PC-9 (cell line): ENCODE results near the gene ZDHHC12. TPM values are rescaled to one million over a fixed set of nuclear protein-coding genes. Genes with fewer than 3 reads are reported as not detected.

Source experiments
- BruUV-seq: library from RNA; stranded (reverse); fragments of 400-500 nt; replicated peaks from 2 replicates; lab custom pipeline; 2021; lab: Mats Ljungman, UMichigan
- CTCF ChIA-PET: fragments of 300-600 bp; sonication (Branson Sonifier 250); formaldehyde crosslinking; loops from one replicate; lab custom pipeline; 2022; ENCODE audit warnings: antibody characterized with exemption; lab: Charles Lee
- POLR2A ChIA-PET: fragments of 300-600 bp; sonication (Branson Sonifier 250); formaldehyde crosslinking; loops from one replicate; lab custom pipeline; 2022; ENCODE audit warnings: antibody characterized with exemption; ENCODE audit not compliant: unreplicated experiment; lab: Charles Lee
- DNase-seq, 2 experiments: peaks; one replicate each; pipeline versions ENCODE4 v3.0.0 to v3.0.0-alpha.2; 2015 to 2022; ENCODE audit warnings: mixed read lengths in 1 of 2
- H2AFZ ChIP-seq: fragments of 200-600 bp; sonication (generic); 2 replicates; pipeline ENCODE4 v1.8.1; 2017; ENCODE audit warnings: antibody characterized with exemption
- H3F3A ChIP-seq: fragments of 200-600 bp; sonication (generic); 2 replicates; pipeline ENCODE4 v1.8.1; 2017; ENCODE audit warnings: antibody characterized with exemption, mild to moderate bottlenecking, low read depth; ENCODE audit not compliant: insufficient read depth
- H3K27ac ChIP-seq: fragments of 200-600 bp; sonication (generic); 2 replicates; pipeline ENCODE4 v1.6.1; 2016; ENCODE audit warnings: mixed run types
- H3K27me3 ChIP-seq: fragments of 200-600 bp; sonication (generic); 2 replicates; pipeline ENCODE4 v1.6.1; 2016; ENCODE audit warnings: low read depth, mixed run types; ENCODE audit not compliant: insufficient read depth
- H3K36me3 ChIP-seq: fragments of 200-600 bp; sonication (generic); 2 replicates; pipeline ENCODE4 v1.6.1; 2016; ENCODE audit warnings: low read depth, mixed run types
- H3K4me1 ChIP-seq: fragments of 200-600 bp; sonication (generic); replicated peaks from 2 replicates; pipeline ENCODE4 v1.6.1; 2016; ENCODE audit warnings: mixed run types; ENCODE audit not compliant: insufficient read depth
- H3K4me2 ChIP-seq: fragments of 200-600 bp; sonication (generic); 2 replicates; pipeline ENCODE4 v1.6.1; 2017; ENCODE audit warnings: mixed run types
- H3K4me3 ChIP-seq: fragments of 200-600 bp; sonication (generic); 2 replicates; pipeline ENCODE4 v1.6.1; 2016; ENCODE audit warnings: mixed run types
- H3K79me2 ChIP-seq: fragments of 200-600 bp; sonication (generic); 2 replicates; pipeline ENCODE4 v1.6.1; 2017; ENCODE audit warnings: low read depth, mixed run types
- H3K9me2 ChIP-seq: fragments of 200-600 bp; sonication (generic); 2 replicates; pipeline ENCODE4 v1.8.1; 2017; ENCODE audit warnings: mild to moderate bottlenecking; ENCODE audit not compliant: insufficient read depth
- H3K9me3 ChIP-seq: fragments of 200-600 bp; sonication (generic); 2 replicates; pipeline ENCODE4 v1.8.1; 2016; ENCODE audit warnings: low read depth; ENCODE audit not compliant: insufficient read depth
- H4K20me1 ChIP-seq: fragments of 200-600 bp; sonication (generic); 2 replicates; pipeline ENCODE4 v1.8.1; 2017; ENCODE audit not compliant: insufficient read depth
- EZH2 ChIP-seq: fragments of 200-600 bp; sonication (generic); IDR thresholded peaks from 2 replicates; pipeline ENCODE4 v1.8.0; 2017; ENCODE audit warnings: antibody characterized with exemption, low read depth
- intact Hi-C: fragments of 100-400 bp; cut with micrococcal nuclease; formaldehyde crosslinking; loops from one replicate; pipeline ENCODE4 v1.10.0; 2022; ENCODE audit not compliant: unreplicated experiment
- total RNA-seq: library from RNA; stranded (reverse); gene quantifications from 2 replicates; pipeline ENCODE4 v1.2.3, GENCODE V29; 2021
- TF ChIP-seq, protein P1 (sequence below): fragments of 200-600 bp; sonication (generic); conservative IDR thresholded peaks from 2 replicates; pipeline ENCODE4 v1.6.1; 2017; ENCODE audit warnings: mixed run types, antibody characterized with exemption, mild to moderate bottlenecking, moderate library complexity

The ZDHHC12 gene
- total RNA-seq, 1 experiment from 2014 or later: 102 TPM

DNA sequence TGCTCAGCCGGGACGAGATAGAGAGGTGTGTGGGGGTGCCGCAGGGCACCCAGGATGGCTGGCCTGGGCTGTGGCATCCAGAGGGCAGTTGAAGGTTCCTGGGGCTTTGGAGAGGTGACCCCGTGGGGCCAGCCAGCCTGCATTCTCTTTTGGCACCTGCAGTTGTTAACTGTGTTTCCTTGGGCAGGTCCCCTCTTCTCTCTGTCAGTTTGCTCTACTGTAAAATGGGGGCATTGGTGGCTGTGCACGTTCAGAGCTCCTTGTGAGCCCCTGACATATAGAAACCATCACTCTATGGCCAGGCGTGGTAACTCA is 8.5 kb downstream of the ZDHHC12 start:
- Histone ChIP-seq H3K27me3 (no peaks in the 10 kb centered on the region), H2AFZ (no peak overlapping the region), H4K20me1 (no peaks in the 10 kb centered on the region), H3K27ac (no peak overlapping the region), H3K79me2 (no peaks in the 10 kb centered on the region), H3K4me2 (no peak overlapping the region), H3K9me2 (no peaks in the 10 kb centered on the region), H3K4me1 (peaks cover 4% of the 10 kb centered on the region; the same call in 1 of the 2 replicates), H3K36me3 (no peaks in the 10 kb centered on the region), H3K4me3 (no peak overlapping the region), H3F3A (no peaks in the 10 kb centered on the region), H3K9me3 (no peaks in the 10 kb centered on the region)
- intact Hi-C loops: no loop called here
- TF ChIP-seq, protein P1, sequence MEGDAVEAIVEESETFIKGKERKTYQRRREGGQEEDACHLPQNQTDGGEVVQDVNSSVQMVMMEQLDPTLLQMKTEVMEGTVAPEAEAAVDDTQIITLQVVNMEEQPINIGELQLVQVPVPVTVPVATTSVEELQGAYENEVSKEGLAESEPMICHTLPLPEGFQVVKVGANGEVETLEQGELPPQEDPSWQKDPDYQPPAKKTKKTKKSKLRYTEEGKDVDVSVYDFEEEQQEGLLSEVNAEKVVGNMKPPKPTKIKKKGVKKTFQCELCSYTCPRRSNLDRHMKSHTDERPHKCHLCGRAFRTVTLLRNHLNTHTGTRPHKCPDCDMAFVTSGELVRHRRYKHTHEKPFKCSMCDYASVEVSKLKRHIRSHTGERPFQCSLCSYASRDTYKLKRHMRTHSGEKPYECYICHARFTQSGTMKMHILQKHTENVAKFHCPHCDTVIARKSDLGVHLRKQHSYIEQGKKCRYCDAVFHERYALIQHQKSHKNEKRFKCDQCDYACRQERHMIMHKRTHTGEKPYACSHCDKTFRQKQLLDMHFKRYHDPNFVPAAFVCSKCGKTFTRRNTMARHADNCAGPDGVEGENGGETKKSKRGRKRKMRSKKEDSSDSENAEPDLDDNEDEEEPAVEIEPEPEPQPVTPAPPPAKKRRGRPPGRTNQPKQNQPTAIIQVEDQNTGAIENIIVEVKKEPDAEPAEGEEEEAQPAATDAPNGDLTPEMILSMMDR: no peak
- no peak for TF ChIP-seq EZH2
- no TSS peak for BruUV-seq
- no peak for DNase-seq
- POLR2A ChIA-PET: interaction anchor here (0.6 kb wide), 1 partner anchor 24 kb away, joined by 3 read pairs; no protein-coding TSS in a partner anchor
- CTCF ChIA-PET: interaction anchor here (0.8 kb wide), 1 partner anchor 131 kb away, joined by 10 read pairs; no protein-coding TSS in a partner anchor

DNA sequence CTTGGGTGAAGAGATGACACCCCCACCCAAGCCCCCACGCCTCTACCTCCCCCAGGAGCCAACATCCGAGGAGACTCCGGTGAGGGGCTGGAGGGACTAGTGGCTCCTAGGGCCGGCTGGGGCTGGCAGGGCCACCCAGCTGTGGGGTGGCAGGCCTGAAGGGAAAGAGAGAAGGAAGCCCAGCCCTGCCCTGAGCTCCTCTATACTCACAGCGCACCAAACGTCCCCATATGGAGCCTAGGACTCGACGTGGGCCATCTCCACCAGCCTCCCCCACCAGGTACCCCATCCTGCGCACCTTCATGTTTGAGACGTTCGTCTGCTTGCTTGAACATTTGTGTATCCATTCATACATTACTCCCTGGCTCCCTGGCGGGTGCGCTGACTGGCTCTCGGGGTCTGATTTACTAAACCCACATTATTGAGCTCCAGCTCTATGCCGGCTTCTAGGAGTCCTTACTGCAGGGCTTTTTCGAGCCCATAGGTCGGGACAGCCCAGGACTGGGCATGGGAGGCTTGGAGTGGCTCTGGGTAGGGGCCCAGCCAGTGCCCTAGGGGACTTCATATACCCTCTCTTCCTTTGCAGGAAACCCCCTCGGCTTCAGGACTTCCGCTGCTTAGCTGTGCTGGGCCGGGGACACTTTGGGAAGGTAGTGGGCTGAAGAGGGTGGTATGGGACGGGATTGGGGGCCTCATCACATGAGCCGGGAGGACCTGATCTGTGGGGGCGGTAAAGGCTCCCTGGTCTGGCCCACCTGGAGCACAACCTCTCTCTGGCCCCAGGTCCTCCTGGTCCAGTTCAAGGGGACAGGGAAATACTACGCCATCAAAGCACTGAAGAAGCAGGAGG is 9.1 kb downstream of the ZDHHC12 start:
- H4K20me1 ChIP-seq: no peaks in the 10 kb centered on the region
- BruUV-seq: no TSS peak
- no peak overlapping the region for H3K4me2 ChIP-seq
- no peak overlapping the region for H3K4me3 ChIP-seq
- H3K9me2 ChIP-seq: no peaks in the 10 kb centered on the region
- no peak for TF ChIP-seq EZH2
- TF ChIP-seq, protein P1: no peak
- no peaks in the 10 kb centered on the region for H3K9me3 ChIP-seq
- no peaks in the 10 kb centered on the region for H3F3A ChIP-seq
- DNase-seq: no peak
- CTCF ChIA-PET: interaction anchor here (0.8 kb wide), 1 partner anchor 131 kb away, joined by 10 read pairs; no protein-coding TSS in a partner anchor
- peaks cover 4% of the 10 kb centered on the region; the same call in 1 of the 2 replicates for H3K4me1 ChIP-seq
- POLR2A ChIA-PET: interaction anchor here (0.6 kb wide), 1 partner anchor 23 kb away, joined by 3 read pairs; no protein-coding TSS in a partner anchor
- H2AFZ ChIP-seq: no peak overlapping the region
- H3K79me2 ChIP-seq: no peaks in the 10 kb centered on the region
- no peaks in the 10 kb centered on the region for H3K36me3 ChIP-seq
- H3K27me3 ChIP-seq: no peaks in the 10 kb centered on the region
- H3K27ac ChIP-seq: no peak overlapping the region
- intact Hi-C loops: no loop called here

DNA sequence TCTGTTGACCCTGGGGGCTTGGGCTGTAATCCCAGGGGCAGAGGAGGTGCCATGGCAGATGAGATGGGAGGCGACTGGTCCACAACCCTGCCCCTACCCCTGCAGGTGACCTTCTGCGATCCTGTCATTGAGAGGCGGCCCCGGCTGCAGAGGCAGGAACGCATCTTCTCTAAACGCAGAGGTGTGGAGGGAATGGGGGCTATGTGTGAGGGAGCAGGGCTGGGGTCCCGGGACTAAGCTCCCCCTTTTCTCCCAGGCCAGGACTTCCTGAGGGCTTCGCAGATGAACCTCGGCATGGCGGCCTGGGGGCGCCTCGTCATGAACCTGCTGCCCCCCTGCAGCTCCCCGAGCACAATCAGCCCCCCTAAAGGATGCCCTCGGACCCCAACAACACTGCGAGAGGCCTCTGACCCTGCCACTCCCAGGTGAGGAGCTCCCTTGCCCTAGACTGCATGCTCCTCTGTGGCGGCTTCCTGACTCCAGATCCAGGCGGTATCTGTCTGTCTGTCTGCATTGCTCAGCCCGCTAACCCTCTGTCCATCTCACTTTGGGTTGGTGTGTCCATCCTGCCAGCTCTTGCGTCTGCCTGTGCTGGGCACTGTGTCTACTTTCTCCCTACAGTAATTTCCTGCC is 9.9 kb downstream of the ZDHHC12 start:
- no peak overlapping the region for H3K4me3 ChIP-seq
- CTCF ChIA-PET: no interaction called here
- POLR2A ChIA-PET: no interaction called here
- peaks cover 4% of the 10 kb centered on the region; the same call in 1 of the 2 replicates for H3K4me1 ChIP-seq
- H3K4me2 ChIP-seq: no peak overlapping the region
- H3K9me2 ChIP-seq: no peaks in the 10 kb centered on the region
- no peaks in the 10 kb centered on the region for H3K79me2 ChIP-seq
- H3F3A ChIP-seq: no peaks in the 10 kb centered on the region
- no peaks in the 10 kb centered on the region for H3K27me3 ChIP-seq
- intact Hi-C loops: no loop called here
- H3K36me3 ChIP-seq: no peaks in the 10 kb centered on the region
- no peaks in the 10 kb centered on the region for H4K20me1 ChIP-seq
- no peak for TF ChIP-seq EZH2
- TF ChIP-seq, protein P1: no peak
- H3K9me3 ChIP-seq: no peaks in the 10 kb centered on the region
- no TSS peak for BruUV-seq
- no peak for DNase-seq
- no peak overlapping the region for H3K27ac ChIP-seq
- H2AFZ ChIP-seq: no peak overlapping the region
